GM15510 (cell line): ENCODE measurements around the gene HIP1R.
A peak's percentile ranks its signal among the peaks of the same experiment; 100 is the strongest.

Experiments used
- POLR2A ChIP-seq: IDR thresholded peaks from 3 replicates; pipeline ENCODE4 v1.6.1; 2011; ENCODE audit warnings: borderline replicate concordance; ENCODE audit not compliant: insufficient read length; ENCODE audit errors: extremely low read depth

The HIP1R gene

DNA sequence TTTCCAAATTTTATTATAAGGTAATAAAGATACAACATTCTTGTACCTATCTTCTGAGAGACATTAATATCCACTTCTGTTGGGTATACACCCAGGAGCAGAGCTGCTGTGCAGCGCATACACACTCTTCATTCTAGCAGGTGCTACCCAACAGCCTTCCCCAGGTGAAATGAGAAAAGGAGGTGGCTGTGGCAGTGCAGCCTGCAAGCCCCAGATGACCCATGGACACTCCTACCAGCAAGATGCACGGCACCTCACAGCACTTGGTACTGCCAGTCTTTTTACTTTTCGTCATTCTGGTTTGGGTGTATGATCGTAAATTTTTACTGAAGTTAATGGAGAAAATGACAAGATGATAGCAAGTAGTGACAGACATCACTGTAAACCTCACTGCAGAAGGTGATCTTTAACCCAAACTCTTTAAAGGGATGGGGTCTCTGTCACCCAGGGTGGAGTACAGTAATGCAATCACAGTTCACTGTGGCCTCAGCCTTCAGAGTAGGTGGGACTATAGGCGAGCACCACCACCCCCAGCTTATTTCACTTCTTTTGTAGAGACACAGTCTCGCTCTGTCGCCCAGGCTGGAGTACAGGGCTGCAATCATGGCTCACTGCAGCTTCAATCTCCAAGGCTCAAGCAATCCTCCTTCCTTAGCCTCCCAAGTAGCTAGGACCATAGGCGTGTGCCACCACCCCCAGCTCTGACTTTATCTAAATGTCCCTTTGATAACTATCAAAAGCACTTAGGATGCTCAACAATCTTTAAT, 34.1 kb downstream of the HIP1R start:
- TF ChIP-seq POLR2A = no peak

DNA sequence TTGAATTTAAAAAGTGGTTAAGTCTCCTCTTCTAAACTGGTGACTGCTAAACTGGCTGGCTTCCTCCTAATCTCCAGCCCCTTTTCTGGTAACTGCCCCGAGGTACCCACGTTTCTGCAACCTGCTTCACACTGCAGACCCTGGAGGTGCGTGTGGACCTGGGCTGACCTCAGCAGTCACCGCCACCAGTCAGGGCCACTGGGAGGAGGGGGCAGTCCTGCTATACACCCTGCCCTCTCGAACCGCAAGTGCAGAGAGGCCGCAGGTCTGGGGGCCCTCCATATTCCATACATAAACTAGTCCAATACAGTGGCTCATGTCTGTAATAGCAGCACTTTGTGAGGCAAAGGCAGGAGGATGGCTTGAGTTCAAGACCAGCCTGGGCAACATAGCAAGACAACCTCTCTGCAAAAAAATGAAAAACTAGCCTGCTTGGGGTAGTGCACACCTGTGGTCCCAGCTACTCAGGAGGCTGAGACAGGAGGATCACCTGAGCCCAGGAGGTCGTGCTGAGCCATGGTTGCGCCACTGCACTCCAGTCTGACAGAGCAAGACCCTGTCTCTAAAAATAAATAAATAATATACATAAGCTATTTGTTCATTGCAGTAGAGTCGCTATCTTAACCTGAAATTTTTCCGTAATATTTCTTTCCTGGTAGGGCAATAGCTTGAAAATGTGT, 35.0 kb downstream of the HIP1R start:
- no peak for TF ChIP-seq POLR2A

DNA sequence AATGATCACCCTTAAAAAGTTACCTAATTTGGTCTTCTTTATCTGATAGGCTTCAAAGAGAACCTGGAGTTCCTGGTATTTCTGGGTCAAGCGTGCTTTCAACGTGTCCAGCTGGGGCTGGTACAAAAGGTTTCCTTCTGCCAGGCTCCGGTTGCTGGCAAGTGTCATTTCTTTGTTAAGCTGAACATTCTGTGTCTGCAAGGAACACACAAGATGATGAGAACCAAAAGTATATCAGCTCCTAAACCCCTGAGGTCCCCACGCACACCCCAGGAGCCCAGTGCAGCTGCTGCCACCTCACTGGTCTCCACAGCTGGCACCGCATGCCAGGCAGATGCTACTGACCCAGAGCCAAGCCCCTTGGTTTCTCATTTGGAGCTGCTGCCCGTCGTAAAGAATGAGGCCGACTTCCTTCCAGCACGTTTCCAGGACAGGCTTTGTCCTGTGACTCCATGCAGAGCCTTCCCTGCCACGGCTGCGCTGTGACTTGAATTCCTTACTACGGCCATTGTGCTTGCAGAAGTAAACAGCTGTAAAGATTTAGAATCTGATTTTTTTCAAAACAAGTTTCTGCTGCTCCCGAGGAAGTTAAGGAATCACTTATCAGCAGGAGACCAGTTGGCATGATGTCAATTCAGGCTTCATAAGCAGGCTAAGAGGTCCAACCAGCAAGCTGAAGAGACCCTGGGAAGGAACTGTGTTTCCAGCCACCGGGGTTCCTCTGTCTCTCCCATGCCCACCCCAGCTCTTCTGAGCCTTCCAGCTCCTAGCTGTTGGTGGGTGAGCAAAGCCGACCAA, 35.8 kb downstream of the HIP1R start:
- TF ChIP-seq POLR2A = no peak

DNA sequence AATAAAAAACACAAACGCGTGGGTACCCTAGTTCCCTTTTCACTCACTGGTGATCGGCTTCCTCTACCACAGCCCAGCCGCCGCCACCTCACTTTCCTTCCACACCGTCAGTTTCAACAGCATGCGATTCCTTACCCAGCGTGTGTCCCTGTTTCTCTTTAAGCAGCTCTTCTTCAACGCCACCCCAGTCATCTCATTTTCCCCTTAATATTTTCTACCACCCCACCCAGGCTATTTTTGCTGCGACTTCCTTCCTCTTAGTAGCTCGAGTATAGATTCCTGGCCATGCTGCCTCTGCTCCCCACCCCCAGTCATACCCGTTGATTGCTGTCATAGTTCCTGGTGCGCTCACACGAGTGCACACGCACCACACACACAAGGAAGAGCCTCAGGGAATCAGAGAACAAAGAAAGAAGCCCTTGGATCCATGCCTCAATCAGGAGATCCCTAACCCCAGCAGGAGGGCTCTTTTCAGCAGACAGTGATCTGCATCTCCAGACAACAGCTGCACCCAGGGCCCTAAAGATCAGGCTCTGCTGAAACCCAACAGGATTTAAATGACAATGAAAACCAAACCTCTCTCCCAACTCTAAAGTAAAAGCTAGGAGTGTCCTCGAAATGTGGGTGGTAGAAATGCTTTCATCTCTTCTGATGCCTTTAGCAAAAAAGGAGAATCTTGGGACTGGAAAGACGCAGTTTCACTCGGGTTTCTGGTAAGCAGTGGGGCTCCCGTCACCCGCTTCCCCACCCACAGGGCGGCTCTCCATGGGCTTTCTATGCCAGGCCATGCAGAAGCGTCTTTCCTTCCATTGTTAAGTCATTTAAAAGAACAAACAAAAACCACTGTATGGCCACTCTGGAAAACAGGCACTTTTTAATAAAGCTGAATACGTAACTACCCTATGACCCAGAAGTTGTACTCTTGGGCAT, 36.9 kb downstream of the HIP1R start:
- peak; percentile 22 for TF ChIP-seq POLR2A

DNA sequence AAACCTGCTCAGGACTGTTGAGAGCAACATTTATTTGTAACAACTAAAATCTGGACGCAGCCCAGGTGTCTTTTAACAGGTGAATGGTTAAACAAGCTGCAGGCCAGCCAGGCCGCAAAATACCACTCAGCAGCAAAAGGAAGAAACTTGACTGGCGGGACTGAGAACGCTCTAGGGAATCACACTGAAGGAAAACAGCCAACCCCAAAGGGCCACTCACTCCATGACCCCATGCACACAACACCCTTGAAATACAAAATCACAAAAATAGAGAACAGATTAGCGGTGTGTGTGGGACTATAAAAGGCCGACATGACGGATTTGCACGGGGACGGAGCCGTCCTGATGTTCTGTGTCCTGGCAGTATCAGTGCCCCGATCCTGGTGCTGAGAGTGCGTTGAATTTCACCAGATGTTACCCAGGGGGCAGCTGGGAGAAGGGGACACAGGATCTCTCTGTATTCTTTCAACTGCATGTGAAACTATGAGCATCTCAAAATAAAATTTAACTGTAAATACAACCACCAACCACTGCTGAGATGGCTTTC, 37.6 kb downstream of the HIP1R start:
- TF ChIP-seq POLR2A = no peak

DNA sequence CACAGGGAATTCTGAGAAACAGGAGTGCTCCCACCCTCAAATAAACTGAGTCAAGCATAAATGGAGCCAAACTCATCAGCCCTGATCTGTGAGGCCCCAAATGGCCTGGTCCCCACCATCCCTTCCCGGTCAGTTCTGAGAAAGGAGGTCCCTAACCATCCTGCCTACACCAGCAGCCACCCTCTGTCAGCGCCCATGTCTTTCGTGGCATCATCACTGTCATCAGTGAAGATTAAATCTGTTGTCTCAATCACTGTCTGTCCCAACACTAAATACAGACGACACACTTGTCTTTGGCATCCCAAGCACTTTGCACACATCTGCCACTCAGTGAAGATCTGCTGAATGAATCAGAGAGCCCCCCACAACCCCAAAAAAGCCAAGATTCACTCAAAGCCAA, 38.3 kb downstream of the HIP1R start:
- TF ChIP-seq POLR2A = no peak

DNA sequence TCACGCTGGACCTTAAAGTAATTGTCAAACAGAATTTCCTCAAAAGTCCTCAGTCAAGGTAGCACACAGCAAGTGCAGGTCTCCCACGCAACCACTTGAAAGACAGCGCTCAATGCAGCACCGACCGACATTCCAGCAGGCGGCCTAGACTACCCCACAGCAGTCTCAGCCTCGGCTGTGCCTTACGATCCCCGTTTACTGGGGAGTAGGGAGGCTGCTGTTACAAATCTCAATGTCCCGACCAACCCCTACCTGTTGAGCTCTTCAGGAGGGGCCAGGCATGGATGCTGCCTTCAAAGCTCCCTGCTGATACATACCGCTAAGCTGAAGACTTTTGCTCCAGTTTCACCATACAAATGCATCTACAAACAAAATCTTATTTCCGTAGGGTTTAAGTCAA, 38.8 kb downstream of the HIP1R start:
- TF ChIP-seq POLR2A = no peak

DNA sequence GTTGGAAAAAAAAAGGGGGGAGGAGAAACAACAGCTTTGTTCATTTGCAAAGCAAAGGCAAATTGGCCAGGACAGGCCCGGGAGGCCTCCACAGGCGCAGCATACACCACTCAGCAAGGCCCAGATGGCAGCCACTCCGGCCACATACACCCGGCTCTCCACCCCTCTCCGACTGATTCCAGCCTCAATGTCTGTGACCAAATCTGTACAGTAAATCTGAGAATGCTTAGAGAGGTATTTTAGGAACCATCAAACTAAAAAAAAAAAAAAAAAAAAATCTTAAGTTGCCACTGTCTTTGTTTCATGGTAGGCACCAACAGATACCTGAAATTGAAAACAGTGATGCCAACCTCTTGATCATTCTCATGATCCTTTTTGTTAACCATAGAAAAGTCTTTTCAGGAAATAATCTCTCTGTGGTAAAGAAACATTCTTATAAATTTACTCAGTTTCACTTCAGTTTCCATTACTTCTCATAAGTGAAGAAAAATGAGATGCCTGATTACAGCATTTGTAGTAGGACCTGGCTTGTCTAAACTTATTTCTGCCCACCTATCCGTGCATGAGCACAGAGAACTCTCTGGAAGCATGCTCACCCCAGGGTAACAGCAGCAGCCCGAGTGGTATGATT, 40.4 kb downstream of the HIP1R start:
- TF ChIP-seq POLR2A = peak; percentile 22

DNA sequence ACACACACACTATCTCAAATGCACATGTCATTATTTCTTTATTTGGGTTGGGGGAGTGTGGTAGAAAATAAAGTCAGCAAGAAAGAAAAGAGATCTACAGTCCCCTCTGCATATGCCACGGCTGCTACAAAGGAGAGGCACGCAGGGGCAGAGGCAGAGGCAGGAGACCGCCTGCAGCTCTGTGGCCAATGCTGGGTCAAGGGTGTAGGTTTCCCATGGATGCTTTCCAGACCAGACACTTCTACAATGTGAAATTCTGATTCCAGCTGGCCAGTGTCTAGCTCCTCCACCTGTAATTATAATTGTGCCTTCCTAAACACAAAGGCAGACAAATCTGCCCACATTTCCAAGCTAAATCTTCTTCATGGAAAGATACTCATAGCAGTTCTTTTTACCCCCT, 41.5 kb downstream of the HIP1R start:
- TF ChIP-seq POLR2A = no peak

DNA sequence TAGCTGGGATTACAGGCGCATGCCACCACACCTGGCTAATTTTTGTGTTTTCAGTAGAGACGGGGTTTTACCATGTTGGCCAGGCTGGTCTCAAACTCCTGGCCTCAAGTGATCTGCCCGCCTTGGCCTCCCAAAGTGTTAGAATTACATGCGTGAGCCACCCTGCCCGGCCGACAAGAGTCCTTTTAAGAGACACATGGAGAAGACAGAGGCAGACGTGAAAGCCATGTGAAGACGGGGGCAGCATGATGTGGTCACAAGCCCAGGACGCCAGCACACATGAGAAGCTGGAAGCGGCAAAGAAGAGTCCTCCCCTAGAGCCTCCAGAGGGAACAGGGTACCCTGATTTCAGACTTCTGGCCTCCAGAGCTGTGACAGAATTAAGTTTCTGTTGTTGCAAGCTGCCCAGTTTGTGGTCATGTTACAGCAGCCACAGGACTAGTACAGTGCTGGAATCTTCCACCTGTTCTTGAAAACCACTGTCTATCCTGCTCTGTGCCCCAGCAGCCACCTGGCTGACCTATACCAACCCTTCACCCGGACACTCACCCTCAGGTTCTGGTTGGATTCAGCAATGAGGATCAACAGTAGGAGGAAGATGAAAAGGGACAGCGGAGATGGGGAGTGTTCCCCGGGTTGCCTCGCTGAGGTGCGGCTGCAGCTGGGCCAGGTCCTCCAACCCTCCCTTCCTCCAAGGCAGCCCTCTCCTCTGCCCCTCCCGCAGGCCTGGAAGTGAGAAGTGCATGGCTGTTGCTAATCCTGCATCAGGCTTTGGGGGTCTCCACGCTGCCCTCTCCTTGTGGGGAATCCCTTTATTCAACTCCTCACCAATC, 43.7 kb downstream of the HIP1R start:
- TF ChIP-seq POLR2A = no peak

DNA sequence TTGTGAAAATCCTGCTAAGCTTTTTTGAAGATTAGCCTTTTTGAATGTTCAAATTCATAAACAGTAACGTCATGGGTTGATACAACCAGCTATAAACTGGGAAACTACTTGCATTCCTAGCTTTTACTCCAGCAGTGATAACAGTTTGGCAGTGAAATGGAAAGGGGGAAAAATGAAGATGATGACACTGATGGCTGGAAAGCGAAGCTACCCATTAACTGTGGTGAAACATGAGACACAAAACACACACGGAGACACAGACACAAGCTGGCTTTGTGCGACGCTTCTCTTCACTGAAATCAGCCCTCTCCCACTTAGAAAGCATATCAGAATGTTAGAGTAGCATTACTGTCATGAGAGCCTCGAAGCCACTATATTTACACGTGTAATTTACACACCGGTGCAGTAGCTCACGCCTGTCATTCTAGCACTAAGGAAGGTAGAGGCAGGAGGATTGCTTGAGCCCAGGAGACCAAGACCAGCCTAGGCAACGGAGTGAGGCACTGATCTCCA, 45.0 kb downstream of the HIP1R start:
- no peak for TF ChIP-seq POLR2A

DNA sequence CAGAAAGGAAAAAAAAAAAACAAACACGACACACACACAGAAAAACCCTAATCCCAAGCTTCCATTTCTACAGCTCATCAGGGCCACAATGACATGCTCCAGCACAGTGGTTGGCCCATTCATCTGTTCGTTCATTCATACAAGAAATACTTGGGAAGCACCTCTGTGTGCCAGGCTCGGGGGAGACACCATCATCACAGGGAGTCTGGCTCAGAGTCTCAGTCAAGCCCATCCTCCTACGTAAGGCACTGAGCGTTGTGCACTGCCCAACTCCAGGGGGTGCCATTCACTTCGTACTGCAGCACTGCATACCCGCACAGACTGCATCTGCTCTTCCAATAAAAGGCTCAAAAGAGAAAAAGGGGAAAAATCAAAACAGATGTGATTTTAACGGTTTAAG, 45.4 kb downstream of the HIP1R start:
- TF ChIP-seq POLR2A = no peak
